ENCODE results near the gene SLC25A29. TPM values are rescaled to one million over a fixed set of nuclear protein-coding genes. Genes with fewer than 3 reads are reported as not detected.

Gene SLC25A29
- total and polyA plus RNA-seq, 2 of the 8 experiments (the other 6 are each of a cell fraction or from before 2014, with no cell fraction given), result 135 to 177 TPM

GRCh38 chr14:100285021-100285912, 21.0 kb downstream of the SLC25A29 start (continued):
- TF ChIP-seq MAX (IDR thresholded peaks at IDR 0.05) (peak; percentile 94), E2F6 (IDR thresholded peaks at IDR 0.05) (peak; percentile 87), PHF8 (conservative IDR thresholded peaks at IDR 0.05; ENCODE audit: low read depth, low read length) (peak; percentile 81), NANOG (IDR thresholded peaks at IDR 0.05; ENCODE audit: insufficient read depth, low read depth, low read length, poor library complexity, severe bottlenecking) (no peak), CTBP2 (IDR thresholded peaks at IDR 0.05; ENCODE audit: borderline replicate concordance, insufficient read depth, insufficient read length, low read length) (no peak), NRF1 (IDR thresholded peaks at IDR 0.05; ENCODE audit: low read depth, low read length) (peak; percentile 68), SP1 (IDR thresholded peaks at IDR 0.05; ENCODE audit: low read depth, low read length) (no peak), YY1 (IDR thresholded peaks at IDR 0.05; ENCODE audit: low read depth, low read length) (peak; percentile 8; the same call in 1 of the 2 replicates), SRF (IDR thresholded peaks at IDR 0.05; ENCODE audit: low read depth, low read length) (no peak)

Data from H1 (cell line).